A549 (cell line): Measurements from ENCODE around the gene CFAP43. TPM values are rescaled to one million over a fixed set of nuclear protein-coding genes. Genes with fewer than 3 reads are reported as not detected.
A peak's percentile ranks its signal among the peaks of the same experiment; 100 is the strongest.

Experiments
- ATAC-seq, 2 experiments: fragments of 200-7000 bp in 1 of 2; fragments of >200 bp in 1 of 2; cut with Nextera tagmentation in 1 of 2; cut with Tn5 transposase in 1 of 2; 3 replicates each; pipeline versions ENCODE4 v1.8.0 to v1.9.1; 2018 to 2020; ENCODE audit warnings: mild to moderate bottlenecking in 1 of 2, moderate library complexity in 1 of 2
- CTCF ChIA-PET: fragments of 300-600 bp; sonication (Branson Sonifier 250); formaldehyde crosslinking; extraction: SDS; loops from one replicate; lab custom pipeline; 2021; ENCODE audit warnings: antibody characterized with exemption, inconsistent platforms; lab: Yijun Ruan, JAX
- POLR2A ChIA-PET: fragments of 350-600 bp; formaldehyde crosslinking; extraction: SDS; loops from one replicate; lab custom pipeline; 2021; ENCODE audit warnings: antibody characterized with exemption, inconsistent platforms; lab: Yijun Ruan, JAX
- DNase-seq, 2 experiments: peaks; one replicate each; pipeline versions ENCODE4 v3.0.0 to v3.0.0-alpha.2; 2011 to 2016; ENCODE audit warnings: low read depth in 1 of 2, low spot score in 1 of 2
- FAIRE-seq: peaks from 2 replicates; lab custom pipeline; 2011; peaks lifted over from hg19 to GRCh38; lab: Jason Lieb, UNC
- H3K27ac ChIP-seq, 2 experiments: fragments of >200 bp; sonication (Bioruptor Twin); formaldehyde crosslinking; 3 replicates each; pipeline ENCODE4 v1.5.1; 2016 to 2017
- H3K4me1 ChIP-seq: fragments of >200 bp; sonication (Bioruptor Twin); formaldehyde crosslinking; 3 replicates; pipeline ENCODE4 v1.6.1; 2016
- H3K4me2 ChIP-seq: fragments of >200 bp; sonication (Bioruptor Twin); formaldehyde crosslinking; 3 replicates; pipeline ENCODE4 v1.6.1; 2016
- H3K4me3 ChIP-seq: fragments of >200 bp; sonication (Bioruptor Twin); formaldehyde crosslinking; 3 replicates; pipeline ENCODE4 v1.5.1; 2016
- H3K9me3 ChIP-seq: fragments of >200 bp; sonication (Bioruptor Twin); formaldehyde crosslinking; 3 replicates; pipeline ENCODE4 v1.6.1; 2016
- BHLHE40 ChIP-seq: IDR thresholded peaks from 2 replicates; pipeline ENCODE4 v1.6.1; 2012; ENCODE audit warnings: low read depth, low read length, inconsistent platforms
- EHF ChIP-seq: fragments of 250-450 bp; sonication (Bioruptor Pico); IDR thresholded peaks from 2 replicates; pipeline ENCODE4 v1.5.0; 2020; ENCODE audit warnings: mild to moderate bottlenecking
- EP300 ChIP-seq, 2 experiments: fragments of >200 bp; sonication (Bioruptor Twin); formaldehyde crosslinking; IDR thresholded peaks; 2 replicates in 1 of 2; 3 replicates in 1 of 2; pipeline ENCODE4 v1.6.1; 2016 to 2017
- ESRRA ChIP-seq: fragments of 150-350 bp; IDR thresholded peaks from 2 replicates; pipeline ENCODE4 v1.6.1; 2014; ENCODE audit warnings: mild to moderate bottlenecking, low read length, borderline replicate concordance
- FOSB ChIP-seq: fragments of 250-450 bp; sonication (Bioruptor Pico); IDR thresholded peaks from 2 replicates; pipeline ENCODE4 v1.5.0; 2020; ENCODE audit warnings: mild to moderate bottlenecking, moderate library complexity
- HDAC2 ChIP-seq: fragments of 200-600 bp; sonication (generic); IDR thresholded peaks from 2 replicates; pipeline ENCODE4 v1.6.1; 2016
- HEYL ChIP-seq: fragments of 250-450 bp; sonication (Bioruptor Pico); IDR thresholded peaks from 2 replicates; pipeline ENCODE4 v1.8.0; 2021; ENCODE audit warnings: mild to moderate bottlenecking, moderate library complexity
- KDM1A ChIP-seq: fragments of 200-600 bp; sonication (generic); IDR thresholded peaks from 2 replicates; pipeline ENCODE4 v1.6.1; 2016; ENCODE audit warnings: low read depth, mild to moderate bottlenecking
- KDM5A ChIP-seq: fragments of 200-600 bp; sonication (generic); IDR thresholded peaks from 2 replicates; pipeline ENCODE4 v1.6.1; 2016; ENCODE audit warnings: antibody characterized with exemption, mild to moderate bottlenecking
- MYC ChIP-seq: IDR thresholded peaks from 2 replicates; pipeline ENCODE4 v1.6.1; 2012; ENCODE audit warnings: mild to moderate bottlenecking, inconsistent platforms, low read length, improper control_type of control experiment, borderline replicate concordance
- NPAS2 ChIP-seq: fragments of 250-450 bp; sonication (Bioruptor Pico); IDR thresholded peaks from 2 replicates; pipeline ENCODE4 v1.8.0; 2022; ENCODE audit warnings: mild to moderate bottlenecking, moderate library complexity, borderline replicate concordance
- NR3C1 ChIP-seq: fragments of >200 bp; sonication (Bioruptor Twin); formaldehyde crosslinking; IDR thresholded peaks from 3 replicates; pipeline ENCODE4 v1.6.1; 2017
- PHF8 ChIP-seq: fragments of 200-600 bp; sonication (generic); IDR thresholded peaks from 2 replicates; pipeline ENCODE4 v1.6.1; 2016; ENCODE audit warnings: low read depth, mild to moderate bottlenecking, antibody characterized with exemption, moderate library complexity, borderline replicate concordance
- POLR2A ChIP-seq: IDR thresholded peaks from 2 replicates; pipeline ENCODE4 v1.6.1; 2012; ENCODE audit warnings: mild to moderate bottlenecking, low read length
- POLR2AphosphoS2 ChIP-seq: conservative IDR thresholded peaks from 2 replicates; pipeline ENCODE4 v1.6.1; 2012; ENCODE audit warnings: low read length, improper control_type of control experiment, inconsistent platforms
- RAD21 ChIP-seq, 2 experiments: fragments of >200 bp in 1 of 2; sonication (Bioruptor Twin) in 1 of 2; formaldehyde crosslinking in 1 of 2; IDR thresholded peaks in 1 of 2; conservative IDR thresholded peaks in 1 of 2; 2 replicates in 1 of 2; 3 replicates in 1 of 2; pipeline ENCODE4 v1.6.1; 2012 to 2018; ENCODE audit warnings: inconsistent platforms in 1 of 2
- SMC3 ChIP-seq: fragments of >200 bp; sonication (Bioruptor Twin); formaldehyde crosslinking; IDR thresholded peaks from 3 replicates; pipeline ENCODE4 v1.6.1; 2018; ENCODE audit warnings: inconsistent platforms
- TFCP2L1 ChIP-seq: fragments of 250-450 bp; sonication (Bioruptor Pico); IDR thresholded peaks from 2 replicates; pipeline ENCODE4 v1.5.0; 2021; ENCODE audit warnings: mild to moderate bottlenecking
- WGBS: methylation state at CpG from one replicate; pipeline ENCODE4 v1.1.6; 2017; ENCODE audit errors: missing lambda C conversion rate; 5-methylcytosine and 5-hydroxymethylcytosine counted together
- polyA plus RNA-seq, 4 experiments: library from polyadenylated mRNA; depleted of rRNA in 3 of 4; stranded (reverse); fragments of >200 nt; fragmentation: RNase III in 1 of 4; extraction: RNeasy Plus Mini Kit Qiagen cat#74134 plus additional on column Dnase treatment in 1 of 4; gene quantifications; 2 replicates in 3 of 4; 3 replicates in 1 of 4; pipeline ENCODE4 v1.2.3, GENCODE V29; 2011 to 2017
- TF ChIP-seq, protein P1 (sequence below): IDR thresholded peaks from 2 replicates; pipeline ENCODE4 v1.6.1; 2012
- TF ChIP-seq, protein P2 (sequence below): fragments of 150-350 bp; IDR thresholded peaks from 2 replicates; pipeline ENCODE4 v1.6.1; 2014; ENCODE audit warnings: low read depth, mild to moderate bottlenecking, low read length

Gene CFAP43
- polyA plus RNA-seq, 2 of the 4 experiments (the other 2 are of a cell fraction) = 0.31 to 0.75 TPM

DNA sequence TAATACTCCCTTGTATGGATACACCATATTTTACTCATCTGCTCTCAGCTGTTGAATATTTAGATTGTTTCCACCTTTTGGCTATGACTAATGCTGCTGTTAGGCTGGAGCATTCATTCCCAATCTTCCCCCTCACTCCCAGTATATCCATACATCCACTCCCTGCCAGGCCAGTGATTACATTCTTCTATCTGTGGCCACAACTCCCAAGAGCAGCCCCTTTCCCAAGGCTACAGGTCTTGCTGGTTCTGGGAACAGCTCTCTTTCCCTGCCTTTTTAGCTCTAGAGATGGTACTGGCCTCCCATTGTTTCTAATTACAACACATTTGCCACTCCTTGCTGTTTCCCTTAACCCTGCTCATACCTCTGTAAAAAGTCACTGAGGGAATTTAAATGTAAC is 82.0 kb downstream of the CFAP43 start (continued):
- TF ChIP-seq NPAS2 (CRISPR knock-in tag) (no peak), MYC (no peak), PHF8 (no peak)
- TF ChIP-seq, protein P1, sequence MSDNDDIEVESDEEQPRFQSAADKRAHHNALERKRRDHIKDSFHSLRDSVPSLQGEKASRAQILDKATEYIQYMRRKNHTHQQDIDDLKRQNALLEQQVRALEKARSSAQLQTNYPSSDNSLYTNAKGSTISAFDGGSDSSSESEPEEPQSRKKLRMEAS = no peak

DNA sequence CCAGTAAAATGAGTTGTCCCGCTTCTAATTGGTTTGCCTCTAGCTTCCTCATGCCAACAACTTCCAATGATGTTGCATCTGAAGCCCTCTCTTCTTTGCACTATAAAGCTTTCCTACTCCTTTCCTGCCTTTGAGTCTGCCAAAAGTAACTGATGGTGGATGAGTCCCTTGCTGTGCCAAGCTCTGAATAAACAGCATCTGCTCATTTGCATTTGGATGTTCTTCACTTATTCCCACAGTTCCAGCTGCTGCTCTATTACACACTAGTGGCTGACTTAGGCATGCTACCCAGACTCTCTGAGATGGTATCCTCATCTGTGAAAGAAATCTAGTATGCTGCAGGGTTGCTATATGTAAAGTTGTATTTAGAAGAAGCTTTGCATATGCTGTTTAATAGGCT is 85.3 kb downstream of the CFAP43 start:
- Histone ChIP-seq H3K27ac (no peak overlapping the region), H3K4me2 (no peak overlapping the region), H3K9me3 (peaks cover 8% of the 10 kb centered on the region; the same call in 1 of the 3 replicates), H3K4me1 (no peaks in the 10 kb centered on the region), H3K4me3 (no peak overlapping the region)
- ATAC-seq (no peak), DNase-seq (no peak), FAIRE-seq (no peak)
- CTCF ChIA-PET = interaction anchor here (0.8 to 1.5 kb wide), 6 partner anchors 10 to 262 kb away, joined by 3 to 6 read pairs (median 3); no protein-coding TSS in a partner anchor
- POLR2A ChIA-PET = interaction anchor here (1.1 kb wide), 1 partner anchor 26 kb away, joined by 6 read pairs; no protein-coding TSS in a partner anchor
- WGBS = 68% methylated on average over 1 of the region's 1 CpG
- TF ChIP-seq TFCP2L1 (CRISPR knock-in tag) (no peak), FOSB (CRISPR knock-in tag) (no peak), RAD21 (conservative IDR thresholded peaks at IDR 0.05 in 1 of 2, IDR thresholded peaks at IDR 0.05 in 1 of 2) (no peak)

DNA sequence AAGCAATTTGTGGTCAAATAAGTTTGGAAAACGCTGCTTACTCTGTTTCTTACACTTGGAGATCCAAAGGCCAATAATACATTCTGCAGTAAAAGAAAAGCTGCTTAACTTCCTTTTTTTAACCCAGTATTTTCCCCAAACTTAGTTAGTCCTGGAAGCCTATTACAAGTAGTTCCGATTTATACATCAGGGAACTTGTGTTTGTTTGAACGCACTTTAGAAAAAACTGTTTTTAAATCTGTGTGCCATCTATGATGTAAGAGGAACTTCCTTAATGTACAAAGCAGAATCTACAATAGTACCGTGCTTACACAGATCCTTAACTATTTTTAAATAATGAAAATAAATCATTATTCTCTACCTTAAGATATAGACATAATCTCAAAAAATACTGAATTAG is 87.2 kb downstream of the CFAP43 start:
- WGBS = 66% methylated on average over 4 of the region's 4 CpGs
- FAIRE-seq (no peak), ATAC-seq (no peak), DNase-seq (no peak)
- ChIA-PET POLR2A (no interaction called here), CTCF (interaction anchor here (1.0 to 1.1 kb wide), 2 partner anchors 41 to 85 kb away, joined by 3 read pairs; no protein-coding TSS in a partner anchor)
- H3K4me2 ChIP-seq = no peak overlapping the region
- H3K4me3 ChIP-seq = no peak overlapping the region
- TF ChIP-seq EHF (no peak), KDM5A (no peak), EP300 (IDR thresholded peaks at IDR 0.05) (no peak), NR3C1 (no peak), KDM1A (no peak), POLR2AphosphoS2 (no peak), SMC3 (no peak), HEYL (CRISPR knock-in tag) (no peak)
- H3K4me1 ChIP-seq = no peaks in the 10 kb centered on the region
- no peaks in the 10 kb centered on the region for H3K9me3 ChIP-seq
- no peak overlapping the region for H3K27ac ChIP-seq

DNA sequence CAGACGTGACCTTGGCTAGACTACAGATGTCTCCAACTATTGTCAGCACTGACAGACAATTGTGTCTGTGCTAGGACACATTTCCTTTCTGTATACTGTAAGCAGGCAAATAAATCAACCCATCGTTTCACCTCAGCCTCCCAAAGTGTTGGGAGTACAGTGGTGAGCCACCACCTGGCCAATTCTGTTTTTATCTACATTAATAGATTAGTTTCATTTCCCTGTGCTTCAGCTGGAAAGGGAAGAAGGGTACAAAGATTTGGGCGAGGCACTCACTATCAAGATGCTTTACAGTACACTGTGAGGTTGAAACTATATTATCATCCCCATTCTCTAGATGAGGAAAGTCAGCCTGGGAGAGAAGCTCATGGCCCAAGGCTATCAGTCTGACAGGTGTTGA is 88.3 kb downstream of the CFAP43 start:
- ATAC-seq = no peak
- TF ChIP-seq BHLHE40 = no peak
- no peak for TF ChIP-seq POLR2A
- TF ChIP-seq, all 56 proteins: peak for 0
- Histone ChIP-seq H3K4me3 (no peak overlapping the region), H3K4me2 (no peak overlapping the region), H3K9me3 (no peaks in the 10 kb centered on the region), H3K4me1 (no peaks in the 10 kb centered on the region), H3K27ac (no peak overlapping the region)
- DNase-seq (no peak), FAIRE-seq (no peak)
- CTCF ChIA-PET = interaction anchor here (1.1 to 1.4 kb wide), 2 partner anchors 22 to 84 kb away, joined by 3 read pairs; partner anchors contain the start of gene SFR1
- POLR2A ChIA-PET = no interaction called here
- 51% methylated on average over 3 of the region's 3 CpGs for WGBS

DNA sequence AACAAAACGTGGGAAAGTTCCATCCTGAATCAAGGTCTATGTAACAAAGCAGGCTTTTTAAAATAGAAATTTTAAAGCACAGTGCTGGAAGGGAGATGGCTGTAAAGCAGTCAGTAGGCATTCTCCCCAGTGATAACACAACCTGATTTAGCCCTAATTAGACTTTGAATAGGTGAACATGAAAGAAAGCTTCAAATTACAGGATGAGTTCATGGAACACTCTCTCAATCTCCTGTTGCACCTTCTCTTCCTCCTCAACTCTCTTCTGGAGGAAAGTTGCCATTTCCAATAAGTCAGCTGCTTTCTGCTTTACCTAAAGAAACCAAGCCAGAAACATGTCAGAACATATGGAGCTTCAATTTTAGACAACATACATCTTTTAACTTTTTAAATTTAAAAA is 90.1 kb downstream of the CFAP43 start:
- CTCF ChIA-PET = interaction anchor here (2.3 kb wide), 1 partner anchor 97 kb away, joined by 8 read pairs; no protein-coding TSS in a partner anchor
- no peaks in the 10 kb centered on the region for H3K4me1 ChIP-seq
- no peak for TF ChIP-seq ESRRA
- TF ChIP-seq, protein P2, sequence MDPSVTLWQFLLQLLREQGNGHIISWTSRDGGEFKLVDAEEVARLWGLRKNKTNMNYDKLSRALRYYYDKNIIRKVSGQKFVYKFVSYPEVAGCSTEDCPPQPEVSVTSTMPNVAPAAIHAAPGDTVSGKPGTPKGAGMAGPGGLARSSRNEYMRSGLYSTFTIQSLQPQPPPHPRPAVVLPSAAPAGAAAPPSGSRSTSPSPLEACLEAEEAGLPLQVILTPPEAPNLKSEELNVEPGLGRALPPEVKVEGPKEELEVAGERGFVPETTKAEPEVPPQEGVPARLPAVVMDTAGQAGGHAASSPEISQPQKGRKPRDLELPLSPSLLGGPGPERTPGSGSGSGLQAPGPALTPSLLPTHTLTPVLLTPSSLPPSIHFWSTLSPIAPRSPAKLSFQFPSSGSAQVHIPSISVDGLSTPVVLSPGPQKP = no peak
- TF ChIP-seq HDAC2 = no peak
- no peak overlapping the region for H3K4me2 ChIP-seq
- no peak overlapping the region for H3K27ac ChIP-seq
- H3K4me3 ChIP-seq = no peak overlapping the region
- DNase-seq = no peak
- FAIRE-seq = peak; percentile 13
- H3K9me3 ChIP-seq = no peaks in the 10 kb centered on the region
- POLR2A ChIA-PET = no interaction called here
- 9% methylated on average over 1 of the region's 1 CpG for WGBS
- ATAC-seq = no peak
